Kidney epithelial cell (primary cell): Measurements from ENCODE around the gene SETDB1. TPM values are rescaled to one million over a fixed set of nuclear protein-coding genes. Genes with fewer than 3 reads are reported as not detected.

ENCODE experiments used
- DNase-seq: peaks from one replicate; pipeline ENCODE4 v3.0.0-alpha.2; 2010; ENCODE audit warnings: low read depth
- H3K27me3 ChIP-seq: 2 replicates; pipeline ENCODE4 v1.6.0; 2011; ENCODE audit warnings: low read length; ENCODE audit not compliant: control insufficient read depth, insufficient read depth
- H3K36me3 ChIP-seq: 2 replicates; pipeline ENCODE4 v1.5.1; 2011; ENCODE audit warnings: low read length; ENCODE audit not compliant: control insufficient read depth, insufficient read depth
- H3K4me3 ChIP-seq: 2 replicates; pipeline ENCODE4 v1.5.1; 2011; ENCODE audit warnings: low read depth, mild to moderate bottlenecking, control low read depth, low read length
- total RNA-seq: library from RNA; depleted of rRNA; stranded (reverse); fragments of >200 nt; gene quantifications from 2 replicates; pipeline ENCODE4 v1.2.3, GENCODE V29; 2015
- TF ChIP-seq, protein P1 (sequence below): IDR thresholded peaks from 2 replicates; pipeline ENCODE4 v1.5.1; 2011; ENCODE audit warnings: mild to moderate bottlenecking, moderate library complexity, low read length, control low read depth, inconsistent platforms; ENCODE audit not compliant: insufficient read depth, poor library complexity, severe bottlenecking

Gene SETDB1
- total RNA-seq, 1 donor from 2014 or later, result 25.5 TPM

DNA sequence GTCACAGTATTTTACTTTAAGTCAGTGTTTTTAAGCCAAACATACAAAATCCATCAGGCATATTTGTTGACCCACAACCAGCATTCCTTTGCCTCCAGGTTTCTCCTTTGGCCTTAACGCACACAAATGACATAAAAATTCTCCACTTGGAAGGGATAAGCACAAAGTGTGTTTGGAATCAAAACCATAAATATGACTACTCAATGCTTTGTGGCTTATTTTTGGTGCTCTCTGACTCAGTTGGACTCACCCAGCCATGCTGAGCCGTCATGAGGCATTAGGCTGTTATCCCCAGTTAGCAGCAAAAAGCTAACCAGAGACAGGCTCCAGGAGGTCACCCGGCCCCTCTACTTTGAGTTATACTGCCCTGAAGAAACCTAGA is 83.0 kb downstream of the SETDB1 start:
- Histone ChIP-seq H3K27me3 (no peaks in the 10 kb centered on the region), H3K4me3 (peak overlapping the region; percentile 79), H3K36me3 (no peaks in the 10 kb centered on the region)
- DNase-seq, result no peak
- TF ChIP-seq, protein P1, sequence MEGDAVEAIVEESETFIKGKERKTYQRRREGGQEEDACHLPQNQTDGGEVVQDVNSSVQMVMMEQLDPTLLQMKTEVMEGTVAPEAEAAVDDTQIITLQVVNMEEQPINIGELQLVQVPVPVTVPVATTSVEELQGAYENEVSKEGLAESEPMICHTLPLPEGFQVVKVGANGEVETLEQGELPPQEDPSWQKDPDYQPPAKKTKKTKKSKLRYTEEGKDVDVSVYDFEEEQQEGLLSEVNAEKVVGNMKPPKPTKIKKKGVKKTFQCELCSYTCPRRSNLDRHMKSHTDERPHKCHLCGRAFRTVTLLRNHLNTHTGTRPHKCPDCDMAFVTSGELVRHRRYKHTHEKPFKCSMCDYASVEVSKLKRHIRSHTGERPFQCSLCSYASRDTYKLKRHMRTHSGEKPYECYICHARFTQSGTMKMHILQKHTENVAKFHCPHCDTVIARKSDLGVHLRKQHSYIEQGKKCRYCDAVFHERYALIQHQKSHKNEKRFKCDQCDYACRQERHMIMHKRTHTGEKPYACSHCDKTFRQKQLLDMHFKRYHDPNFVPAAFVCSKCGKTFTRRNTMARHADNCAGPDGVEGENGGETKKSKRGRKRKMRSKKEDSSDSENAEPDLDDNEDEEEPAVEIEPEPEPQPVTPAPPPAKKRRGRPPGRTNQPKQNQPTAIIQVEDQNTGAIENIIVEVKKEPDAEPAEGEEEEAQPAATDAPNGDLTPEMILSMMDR, result no peak

DNA sequence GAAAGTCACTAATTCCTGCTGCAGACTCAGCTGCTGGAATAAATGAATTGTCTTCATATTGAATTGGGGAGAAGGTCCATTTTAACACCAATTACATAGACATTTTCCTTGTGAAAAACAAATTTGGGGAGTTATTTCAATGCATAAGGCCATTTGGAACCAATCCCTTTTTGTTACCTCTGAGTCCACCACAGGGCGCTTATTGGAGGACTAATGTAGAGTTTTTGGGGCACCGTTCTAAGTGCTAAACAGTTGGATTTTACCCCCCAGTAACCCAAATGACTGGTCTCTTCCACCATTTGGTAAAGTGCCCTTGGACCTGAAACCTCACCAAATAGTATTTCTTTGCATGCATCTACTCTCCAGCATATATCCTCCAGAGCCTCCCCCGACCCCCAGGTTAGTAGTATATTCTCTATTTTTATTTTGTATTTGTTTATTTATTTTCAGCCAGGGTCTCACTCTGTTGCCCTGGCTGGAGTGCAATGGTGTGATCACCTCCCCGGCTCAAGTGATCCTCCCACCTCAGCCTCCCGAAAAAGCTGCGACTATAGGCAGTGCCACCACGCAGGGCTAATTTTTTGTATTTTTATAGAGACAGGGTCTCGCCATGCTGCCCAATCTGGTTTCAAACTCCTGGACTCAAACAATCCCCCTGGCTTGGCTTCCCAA is 83.6 kb downstream of the SETDB1 start:
- no peaks in the 10 kb centered on the region for H3K36me3 ChIP-seq
- DNase-seq, result no peak
- H3K27me3 ChIP-seq, result no peaks in the 10 kb centered on the region
- TF ChIP-seq, protein P1, result no peak
- no peak overlapping the region for H3K4me3 ChIP-seq

DNA sequence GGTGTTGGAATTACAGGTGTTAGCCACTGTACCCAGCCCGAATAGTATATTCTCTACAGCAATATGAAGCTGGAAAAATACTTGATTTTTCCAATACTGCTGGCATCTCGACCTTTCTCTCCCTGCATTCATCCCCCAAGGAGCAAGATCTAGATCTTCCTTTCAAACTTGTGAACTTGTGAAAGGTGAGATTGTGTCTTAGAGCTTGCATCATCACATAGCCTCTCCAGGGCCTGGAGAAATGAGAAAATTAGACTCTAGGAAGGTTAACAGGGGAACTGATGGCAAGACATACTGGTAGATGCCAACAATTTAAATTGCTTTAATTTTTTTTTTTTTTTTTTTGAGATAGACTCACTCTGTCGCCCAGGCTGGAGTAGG is 84.2 kb downstream of the SETDB1 start:
- Histone ChIP-seq H3K36me3 (no peaks in the 10 kb centered on the region), H3K4me3 (no peak overlapping the region), H3K27me3 (no peaks in the 10 kb centered on the region)
- no peak for DNase-seq
- TF ChIP-seq, protein P1, result no peak

DNA sequence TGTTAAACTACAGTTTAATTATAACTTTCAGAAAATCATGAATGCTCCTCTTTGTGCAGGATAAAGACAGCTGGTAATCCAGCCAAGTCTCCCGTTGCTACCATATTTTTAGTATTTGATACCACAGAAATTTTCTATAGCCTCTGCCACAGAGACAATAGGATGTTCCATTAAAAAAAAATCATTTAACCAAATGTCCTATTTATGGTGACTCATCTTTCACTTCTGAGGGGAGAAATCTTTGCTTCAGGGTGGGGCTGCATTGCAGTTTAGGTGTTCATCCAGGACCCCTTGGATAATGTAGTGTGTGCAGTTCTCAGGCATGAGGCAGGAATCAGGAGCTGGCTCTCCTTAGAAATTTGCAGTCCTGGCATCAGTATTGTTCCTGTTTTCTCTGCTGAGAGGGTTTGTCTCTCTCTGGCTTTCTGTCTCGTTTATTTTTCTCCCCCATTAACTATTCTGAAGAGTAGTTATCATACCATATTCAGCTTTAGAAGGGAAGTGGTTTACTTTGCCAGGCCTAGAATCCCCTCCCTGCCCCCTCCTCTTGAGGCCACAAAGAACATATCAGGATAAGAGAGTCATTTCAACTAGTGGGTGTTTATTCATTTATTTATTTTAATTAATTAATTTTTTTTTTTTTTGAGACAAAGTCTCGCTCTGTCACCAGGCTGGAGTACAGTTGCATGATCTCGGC is 85.1 kb downstream of the SETDB1 start:
- TF ChIP-seq, protein P1, result no peak
- Histone ChIP-seq H3K27me3 (no peaks in the 10 kb centered on the region), H3K4me3 (no peak overlapping the region), H3K36me3 (no peaks in the 10 kb centered on the region)
- no peak for DNase-seq

DNA sequence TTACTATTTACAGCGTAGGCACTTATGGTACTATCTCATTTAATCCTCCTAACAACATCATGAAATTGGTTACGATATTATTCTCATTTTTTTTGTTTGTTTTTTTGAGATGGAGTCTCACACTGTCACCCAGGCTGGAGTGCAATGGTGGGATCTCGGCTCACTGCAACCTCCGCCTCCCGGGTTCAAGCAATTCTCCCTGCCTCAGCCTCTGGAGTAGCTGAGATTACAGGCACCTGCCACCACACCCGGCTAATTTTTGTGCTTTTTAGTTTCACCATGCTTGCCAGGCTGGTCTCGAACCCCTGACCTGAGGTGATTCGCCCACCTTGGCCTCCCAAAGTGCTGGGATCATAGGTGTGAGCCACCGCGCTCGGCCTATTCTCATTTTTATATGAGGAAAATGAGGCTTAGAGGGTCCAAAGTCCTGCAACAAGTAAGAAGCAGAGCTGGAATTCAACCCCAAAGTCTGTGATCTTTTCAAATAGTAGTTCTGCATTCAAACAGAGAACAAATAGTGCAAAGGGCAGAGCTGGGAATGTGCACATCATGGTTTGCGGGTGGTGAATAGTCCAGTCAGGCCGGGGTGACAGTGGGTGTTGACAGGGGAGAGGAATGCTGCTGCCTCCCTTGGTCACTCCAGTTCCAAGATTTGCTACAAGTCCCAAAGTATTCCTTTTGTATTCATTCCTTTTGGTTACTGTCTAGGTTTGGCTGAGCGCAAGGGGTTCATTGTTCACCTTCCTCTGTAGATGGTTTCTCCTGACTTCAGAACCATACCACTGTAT is 86.7 kb downstream of the SETDB1 start:
- DNase-seq, result no peak
- TF ChIP-seq, protein P1, result no peak
- Histone ChIP-seq H3K27me3 (no peaks in the 10 kb centered on the region), H3K36me3 (no peaks in the 10 kb centered on the region), H3K4me3 (no peak overlapping the region)
